HG03175 (cell line): ENCODE data around the gene NKX1-1.
"Not testable (repeated sequence)": the region's sequence is repeated elsewhere in the genome, so short reads cannot be mapped to it uniquely, and the experiment has no call there.

Experiments
- ATAC-seq: cut with Tn5 transposase; IDR thresholded peaks from one replicate; pipeline ENCODE4 v1.9.1; 2021; ENCODE audit warnings: mild to moderate bottlenecking, moderate library complexity; ENCODE audit not compliant: unreplicated experiment

Gene NKX1-1

DNA sequence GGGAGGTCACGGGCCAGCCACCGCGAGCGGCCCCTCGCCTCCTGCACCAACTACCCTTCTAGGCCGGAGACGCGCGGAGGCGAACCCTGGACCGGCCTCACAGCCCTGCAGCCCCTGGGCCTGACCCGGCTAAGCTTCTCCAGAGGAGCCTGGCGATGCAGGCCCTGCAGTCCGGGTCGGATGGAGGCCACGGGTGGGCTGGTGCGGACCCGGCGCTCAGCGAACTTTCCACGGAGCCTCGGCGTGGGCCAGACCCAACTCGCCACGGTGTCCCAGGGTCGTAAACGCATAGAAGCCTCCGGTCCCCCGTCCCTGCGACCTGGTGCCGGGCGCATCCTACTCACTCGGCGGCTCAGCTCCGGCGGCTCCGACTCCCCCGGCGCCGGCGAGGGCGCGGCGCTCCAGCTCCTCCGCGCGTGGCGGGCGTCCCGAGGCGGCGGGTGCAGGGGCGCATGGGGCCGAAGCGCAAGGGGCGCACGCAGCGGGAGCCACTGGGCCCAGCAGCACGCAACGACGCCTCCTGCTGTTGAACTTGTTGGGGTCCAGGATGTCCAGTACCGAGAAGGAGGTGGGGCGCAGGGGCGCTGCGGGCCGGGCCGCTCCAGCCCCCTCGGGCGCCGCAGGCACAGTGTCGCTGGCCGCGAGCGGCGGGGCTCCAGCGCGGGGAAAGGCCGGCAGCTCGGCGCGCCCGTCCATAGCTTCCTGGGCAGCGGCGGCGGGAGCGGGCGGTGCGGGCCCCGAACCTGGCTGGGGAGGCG is 427 bp downstream of the NKX1-1 start:
- no peak for ATAC-seq

DNA sequence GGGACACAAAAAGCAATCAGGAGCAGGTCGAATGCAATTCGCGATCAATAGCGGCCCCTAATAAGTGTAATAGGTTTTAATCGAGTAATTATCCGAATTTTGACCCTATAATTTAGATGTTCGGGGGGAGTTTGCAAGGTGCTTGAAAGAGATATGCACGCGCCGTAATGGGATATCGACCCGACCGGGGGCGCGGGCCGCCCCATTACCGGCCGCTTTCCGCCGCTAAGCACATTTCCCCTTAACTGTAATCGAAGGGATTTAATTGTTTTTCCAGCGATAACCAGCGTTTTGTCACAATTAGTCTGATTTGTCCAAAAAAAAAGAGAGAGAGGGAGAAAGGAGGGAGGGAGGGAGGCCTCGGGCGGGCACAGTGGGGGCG is 997 bp downstream of the NKX1-1 start:
- ATAC-seq, result no peak

DNA sequence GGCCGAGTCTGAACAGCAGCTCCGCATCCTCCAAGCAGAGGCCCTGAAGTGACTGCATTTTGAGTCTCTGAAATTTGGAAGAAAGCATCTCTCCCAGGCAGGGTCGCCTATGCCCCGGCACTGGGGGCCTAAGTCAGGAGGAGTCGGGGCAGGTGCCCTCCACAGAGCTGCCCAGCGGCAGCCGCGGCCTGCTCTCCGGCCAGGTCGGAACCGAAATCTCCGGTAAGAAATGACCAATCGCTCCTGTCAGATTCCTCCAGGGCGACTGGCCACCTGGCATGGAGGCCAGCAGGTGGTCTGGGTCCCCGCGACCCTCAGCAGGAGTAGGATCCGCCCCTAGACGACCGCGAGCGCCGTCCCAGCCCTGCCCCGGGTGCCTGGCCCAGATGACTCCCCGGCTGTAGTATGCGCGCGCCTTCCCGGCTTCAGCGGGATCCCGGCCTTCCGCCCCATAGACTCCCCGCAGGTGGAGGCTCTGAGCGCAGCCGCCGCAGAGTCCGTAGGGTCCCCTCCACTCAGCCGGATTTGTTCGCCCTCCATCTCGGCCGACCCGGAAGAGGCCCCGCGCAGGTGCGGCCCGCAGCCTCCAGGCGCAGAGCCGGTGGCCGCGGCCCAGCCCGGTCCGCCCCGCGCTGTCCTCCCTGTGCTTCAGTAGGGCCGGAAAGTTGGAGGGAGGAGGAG is 1.5 kb downstream of the NKX1-1 start:
- ATAC-seq, result no peak

DNA sequence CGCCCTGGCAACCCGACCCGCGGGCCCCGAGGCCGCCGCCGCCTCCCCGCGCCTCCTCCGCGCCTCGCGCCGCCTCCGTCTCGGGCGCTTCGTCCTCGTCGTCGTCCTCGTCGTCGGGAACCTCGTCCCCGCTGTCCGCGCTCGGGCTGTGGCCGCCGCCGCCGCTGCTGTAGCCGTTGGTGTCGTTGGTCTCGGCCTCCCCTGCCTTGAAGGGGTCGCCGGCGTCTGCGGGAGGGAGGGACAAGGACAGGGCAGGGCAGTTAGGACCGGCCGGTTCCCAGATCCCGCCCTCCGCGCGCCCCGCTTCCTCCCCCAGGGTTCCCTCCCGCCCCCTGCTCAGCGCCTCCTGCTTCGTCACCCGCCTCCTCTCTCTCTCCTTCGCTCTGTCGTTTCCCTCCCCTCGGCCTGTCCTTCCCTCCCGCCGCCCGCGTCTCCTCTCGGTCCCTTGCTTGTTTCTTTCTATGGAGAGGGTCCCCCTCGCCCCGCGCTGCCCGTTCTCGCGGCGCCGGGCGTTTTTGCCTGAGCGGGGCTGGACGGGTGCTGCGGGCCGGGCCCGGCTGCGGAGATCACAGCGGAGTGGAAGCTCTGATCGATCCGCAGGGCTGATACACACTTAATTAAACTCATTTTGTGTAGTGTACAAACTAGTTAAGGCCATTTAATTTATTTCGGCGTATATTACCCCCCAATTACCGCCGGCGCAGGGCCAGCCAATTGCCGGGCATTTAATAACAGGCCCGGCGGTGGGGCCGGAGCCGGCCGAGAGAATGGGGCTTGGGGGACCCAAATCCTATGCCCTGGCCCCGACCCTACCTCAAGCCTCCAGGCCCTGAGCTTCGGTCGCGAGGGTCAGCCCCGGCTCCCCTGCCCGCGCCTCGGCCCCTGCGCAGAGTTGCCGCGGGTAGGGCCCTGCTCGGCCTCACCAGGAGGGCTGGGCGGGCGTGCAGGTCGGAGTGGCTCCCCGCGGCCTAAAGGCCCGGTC is 2.4 kb downstream of the NKX1-1 start:
- ATAC-seq, result no peak

DNA sequence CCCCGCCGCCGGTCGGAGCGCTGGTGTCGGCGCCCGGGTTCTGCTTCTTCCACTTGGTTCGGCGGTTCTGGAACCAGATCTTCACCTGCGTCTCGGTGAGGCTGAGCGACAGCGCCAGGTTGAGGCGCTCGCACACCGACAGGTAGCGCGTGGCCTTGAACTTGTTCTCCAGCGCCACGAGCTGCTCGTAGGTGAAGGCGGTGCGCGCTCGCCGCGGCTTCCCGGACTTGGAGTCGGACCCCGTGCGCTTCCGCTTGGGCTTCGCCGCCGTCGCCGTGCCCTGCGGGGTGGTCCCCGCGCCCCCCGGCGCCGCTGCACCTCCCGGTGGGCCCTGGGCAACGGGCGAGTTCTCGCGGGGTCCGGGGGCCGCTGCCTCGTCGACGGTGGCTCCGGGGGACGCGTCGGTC is 3.1 kb downstream of the NKX1-1 start:
- ATAC-seq, result no peak

DNA sequence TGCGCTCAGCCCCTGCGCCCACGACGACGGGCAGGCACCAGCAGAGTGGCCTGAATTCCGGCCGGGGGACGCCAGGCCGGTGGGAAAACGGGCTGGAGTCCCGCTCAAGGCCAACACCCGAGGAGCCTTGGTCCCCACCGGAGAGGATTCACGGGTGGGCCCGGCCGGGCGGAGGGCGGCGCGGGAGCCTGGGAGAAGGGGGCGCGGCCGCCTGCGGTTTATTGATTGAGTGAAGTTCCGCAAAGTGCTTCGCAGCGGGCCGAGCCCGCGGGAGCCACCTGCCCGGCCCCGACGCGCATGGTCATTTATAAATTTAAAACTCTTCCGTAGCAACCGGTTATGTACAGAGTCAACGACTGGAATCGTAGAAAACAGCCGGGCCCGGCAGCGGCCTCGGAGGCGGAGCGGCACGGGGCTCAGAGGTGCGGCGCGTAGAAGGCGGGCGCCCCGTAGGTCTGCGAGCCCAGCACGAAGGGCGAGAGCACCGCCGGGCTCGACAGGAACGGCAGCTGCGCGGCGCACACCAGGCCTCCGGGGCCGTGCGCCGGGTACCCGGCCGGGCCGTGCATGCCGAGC is 3.6 kb downstream of the NKX1-1 start:
- ATAC-seq, result no peak

DNA sequence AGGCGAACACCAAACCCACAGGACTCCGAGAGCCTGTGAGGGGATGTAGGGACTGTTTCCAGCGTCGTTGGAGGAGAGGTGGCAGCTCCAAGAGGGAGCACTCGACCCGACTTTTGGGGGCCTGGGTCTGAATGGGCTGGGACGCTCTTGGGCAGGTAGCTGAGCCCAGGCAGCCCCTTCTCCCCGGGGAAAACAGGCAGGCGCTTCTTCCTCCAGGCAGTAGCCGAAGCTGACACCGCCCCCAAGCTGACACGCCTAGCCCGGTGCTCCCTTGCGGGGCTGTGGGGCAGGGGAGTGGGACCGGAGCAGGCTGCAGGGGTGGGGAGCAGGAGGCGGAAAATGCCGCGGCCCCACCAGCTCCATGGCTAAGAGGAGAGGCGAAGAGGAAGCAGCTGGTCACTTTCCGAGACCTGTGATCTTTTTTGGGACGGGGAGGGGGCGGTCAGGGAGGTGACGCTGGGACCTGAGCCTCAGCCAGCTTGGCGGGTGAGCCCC is 4.2 kb downstream of the NKX1-1 start:
- ATAC-seq, result no peak

DNA sequence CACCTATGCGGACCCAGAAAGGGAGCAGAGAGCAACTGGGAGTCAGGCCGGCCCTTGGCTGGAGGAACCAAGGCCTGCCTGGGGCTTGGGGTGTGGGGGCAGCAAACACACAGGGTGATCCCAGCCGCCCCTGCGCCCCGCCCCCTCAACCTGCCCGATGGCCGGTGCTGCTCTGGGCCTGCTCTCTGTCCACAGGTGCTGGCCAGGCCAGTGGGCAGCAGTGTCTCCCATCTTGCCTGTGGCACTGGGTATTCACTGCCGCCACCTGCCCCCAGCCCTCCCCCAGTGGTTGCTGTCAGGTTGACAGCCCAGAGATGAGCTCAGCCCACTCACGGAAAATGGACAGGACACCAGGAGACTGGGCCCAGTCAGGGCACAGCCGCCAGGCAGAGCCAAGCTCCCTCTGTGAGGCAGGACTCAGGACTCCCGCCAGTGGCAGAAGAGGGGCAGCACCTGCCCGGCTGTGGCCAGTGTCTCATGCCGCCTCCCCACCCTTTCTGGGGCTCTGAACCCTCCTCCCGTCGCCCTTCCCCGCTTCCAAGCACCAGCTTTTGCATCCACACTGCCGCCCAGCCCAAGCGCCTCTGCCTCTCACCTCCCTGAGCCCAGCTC is 4.7 kb downstream of the NKX1-1 start:
- no peak for ATAC-seq

DNA sequence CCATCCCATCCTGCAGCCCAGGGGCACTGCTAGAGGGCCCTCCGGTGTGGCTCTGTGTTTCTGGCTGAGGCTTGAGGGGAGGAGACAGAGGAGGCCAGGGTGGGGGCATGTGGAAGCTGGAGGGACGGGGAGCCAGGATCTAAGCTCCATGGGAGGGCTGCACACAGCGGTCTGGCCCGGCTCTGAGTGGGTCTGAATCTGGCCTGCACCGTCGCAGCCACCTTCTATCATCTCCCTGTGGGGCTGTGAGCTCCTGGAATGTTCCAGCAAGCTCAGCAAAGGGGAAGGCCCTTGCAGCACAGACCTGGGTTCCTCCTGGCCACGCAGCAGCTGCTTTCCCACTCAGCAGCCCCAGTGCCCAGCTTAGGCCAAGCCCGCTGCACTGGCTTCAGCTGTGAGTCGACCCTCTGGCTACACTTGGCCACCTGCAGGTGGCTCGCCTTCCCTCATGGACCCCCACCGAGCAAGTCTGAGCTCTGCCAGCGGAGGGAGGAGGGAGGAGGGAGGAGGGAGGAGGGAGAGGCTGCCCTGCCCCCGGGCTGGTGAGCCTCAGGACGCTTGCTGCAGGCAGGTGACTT is 5.3 kb downstream of the NKX1-1 start:
- no peak for ATAC-seq

DNA sequence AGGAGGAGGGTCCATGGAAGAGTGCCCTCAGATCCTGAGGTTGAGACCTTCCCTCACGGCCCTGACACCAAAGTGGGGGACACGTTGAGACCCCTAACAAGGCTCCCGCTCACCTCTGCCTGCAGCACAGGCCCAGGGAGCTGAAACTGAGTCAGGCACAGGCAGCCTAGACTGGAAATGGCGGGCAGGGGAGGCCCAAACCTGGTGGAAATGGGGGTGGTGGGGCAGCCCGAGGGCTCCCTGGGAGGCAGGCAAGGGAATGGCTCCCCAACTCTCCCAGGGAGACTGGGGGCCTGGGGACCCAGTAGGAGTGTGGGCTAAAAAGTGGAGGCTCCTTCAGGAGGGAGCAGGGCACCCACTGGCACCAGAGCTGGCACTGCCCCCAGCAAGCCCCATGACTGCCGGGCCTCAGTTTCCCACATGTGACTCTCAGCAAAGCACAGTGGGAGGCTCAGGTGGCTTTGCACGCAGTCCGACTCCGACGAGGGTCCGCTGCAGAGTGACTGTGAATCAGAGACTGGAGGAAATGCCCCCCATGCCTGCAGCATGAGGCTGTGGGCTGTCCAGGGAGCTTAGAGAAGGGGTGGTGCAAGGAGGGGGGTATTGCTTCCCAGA is 5.9 kb downstream of the NKX1-1 start:
- no peak for ATAC-seq

DNA sequence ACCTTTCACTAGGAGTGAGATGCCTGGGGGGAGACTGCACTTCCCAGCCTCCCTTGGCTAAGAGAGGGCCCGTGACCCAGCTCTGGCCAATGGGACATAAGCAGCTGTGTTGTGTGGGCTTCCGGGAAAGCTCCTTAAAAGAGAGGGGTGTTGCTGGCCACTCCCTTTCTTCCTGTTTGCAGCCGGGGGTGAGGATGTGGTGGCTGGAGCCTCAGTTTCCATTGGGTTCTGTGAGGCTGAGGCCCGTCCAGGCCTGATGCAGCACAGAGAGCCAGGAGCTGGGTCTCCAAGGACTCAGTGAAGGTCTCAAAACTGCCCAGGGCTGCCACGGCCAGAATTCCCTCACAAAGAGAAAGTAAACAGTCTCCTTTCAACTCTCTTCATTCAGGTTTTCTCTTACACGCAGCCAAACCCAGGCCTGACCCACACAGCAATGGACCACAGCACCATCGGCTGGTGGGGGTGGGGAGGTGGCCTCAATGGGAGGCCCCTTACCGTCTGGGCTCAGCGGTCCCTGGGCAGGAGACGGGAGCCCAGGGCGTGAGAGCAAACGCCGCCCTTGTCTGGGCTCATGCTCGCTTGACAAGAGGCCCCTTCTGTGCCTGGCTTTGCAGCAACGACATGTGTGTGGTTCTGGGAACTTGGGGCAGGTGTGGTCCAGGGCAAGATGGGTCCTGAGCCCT is 6.6 kb downstream of the NKX1-1 start:
- no peak for ATAC-seq

DNA sequence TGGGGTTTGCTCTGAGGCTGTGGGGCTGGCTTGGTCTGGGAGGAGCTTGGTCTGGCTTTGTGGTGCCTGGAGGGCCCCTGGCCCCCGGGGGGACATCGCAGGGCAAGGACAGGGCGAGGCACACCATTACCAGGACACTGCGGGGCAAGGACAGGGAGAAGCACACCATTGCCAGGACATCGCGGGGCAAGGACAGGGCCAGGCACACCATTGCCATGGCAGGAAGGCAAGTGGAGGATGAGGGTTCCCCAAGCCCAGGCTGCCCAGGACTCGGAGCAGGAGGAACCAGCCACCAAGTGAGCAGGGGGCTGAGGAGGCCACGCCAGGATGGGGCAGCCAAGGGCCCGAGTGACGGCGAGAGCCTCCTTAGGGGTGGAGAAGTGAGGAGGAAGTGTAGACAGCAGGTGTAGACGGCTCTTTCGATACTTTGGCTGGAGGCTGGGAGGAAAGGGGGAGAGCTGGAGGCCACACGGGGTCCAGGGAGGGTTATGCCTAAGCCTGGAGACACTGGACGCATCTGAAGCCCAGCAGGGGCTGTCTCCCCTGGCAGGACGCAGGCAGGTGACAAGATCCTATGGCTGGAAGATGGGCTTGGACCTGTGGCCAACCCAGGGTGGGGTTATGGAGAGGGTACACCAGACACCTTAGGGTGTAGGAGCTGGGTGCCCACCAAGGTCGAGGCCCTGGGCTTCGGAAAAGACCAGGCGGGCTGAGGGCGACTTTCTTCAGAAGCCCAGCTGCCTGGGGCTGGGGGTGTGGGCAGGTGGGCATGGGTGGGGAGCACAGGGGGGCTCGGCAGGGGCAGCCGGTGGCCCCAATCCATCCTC is 7.3 kb downstream of the NKX1-1 start:
- no peak for ATAC-seq

DNA sequence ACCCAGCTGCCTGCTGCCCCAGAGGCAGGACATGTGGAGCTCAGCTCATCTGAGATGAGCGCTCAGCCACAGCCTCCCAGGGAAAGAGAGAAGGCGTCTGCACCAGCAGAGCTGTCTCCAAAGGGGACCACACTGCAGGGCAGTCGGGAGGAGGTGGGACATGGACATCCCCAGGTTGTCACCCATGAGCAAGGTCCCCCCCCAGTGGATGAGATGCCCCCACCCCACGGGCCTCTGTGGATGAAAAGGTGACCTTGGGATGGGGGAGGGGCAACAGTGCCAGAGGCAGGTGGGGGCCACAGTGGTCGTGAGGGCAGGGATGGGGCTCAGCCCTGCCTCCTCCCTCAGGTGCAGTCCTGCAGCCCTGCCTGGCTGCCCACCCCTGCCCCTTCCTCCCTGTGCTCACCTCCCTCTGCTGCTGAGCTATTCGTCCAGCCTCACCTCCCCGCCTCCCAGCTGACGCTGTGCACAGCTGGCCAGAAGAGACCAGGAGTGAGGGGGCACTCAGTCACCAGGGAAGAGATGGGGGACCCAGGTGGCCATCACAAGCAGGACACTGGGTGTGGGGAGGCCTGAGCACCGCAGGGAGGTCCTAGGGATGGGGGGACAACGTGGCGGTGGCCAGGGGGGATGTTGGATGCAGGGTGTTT is 9.3 kb downstream of the NKX1-1 start:
- no peak for ATAC-seq

DNA sequence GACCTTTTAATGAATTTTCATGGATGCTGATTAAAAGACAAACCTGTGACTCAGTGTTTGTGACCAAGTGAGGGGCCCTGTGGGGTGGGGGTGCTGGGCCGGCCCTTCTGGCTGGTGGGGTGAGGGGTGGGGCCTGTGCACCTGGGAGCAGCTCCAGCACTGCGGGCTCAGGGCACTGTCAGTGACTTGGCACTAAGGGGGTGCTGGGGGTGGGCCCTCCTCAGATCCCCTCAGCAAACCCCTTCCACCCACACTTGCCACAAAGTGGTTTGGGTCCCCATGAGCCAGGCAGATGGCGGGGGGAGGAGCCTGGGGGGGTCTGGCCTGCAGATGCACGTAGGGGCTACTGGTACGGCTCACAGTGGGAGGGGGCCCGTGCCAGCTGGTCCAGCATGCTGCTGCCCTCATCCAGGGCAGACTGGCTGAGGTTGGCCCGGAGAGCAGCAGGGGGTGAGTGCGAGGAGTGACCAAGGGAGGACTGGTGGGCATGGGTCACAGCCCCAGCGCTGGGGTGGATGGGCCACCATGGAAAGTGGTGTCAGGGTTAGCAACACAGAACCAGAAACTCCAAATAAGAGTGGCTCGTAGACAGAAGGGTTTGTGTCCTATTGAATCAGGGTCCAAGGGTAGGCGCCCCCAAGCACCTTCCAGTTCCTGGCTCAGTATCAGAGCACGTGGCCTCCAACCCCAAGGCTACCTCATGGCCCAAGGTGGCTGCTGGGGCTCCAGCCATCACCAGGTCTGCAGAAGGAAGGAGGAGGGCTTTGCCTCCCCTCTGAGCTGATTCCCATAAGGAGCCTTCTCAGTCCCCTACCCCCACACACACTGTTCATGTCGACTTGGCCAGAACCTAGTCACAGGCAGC is 10.1 kb downstream of the NKX1-1 start:
- ATAC-seq, result no peak

DNA sequence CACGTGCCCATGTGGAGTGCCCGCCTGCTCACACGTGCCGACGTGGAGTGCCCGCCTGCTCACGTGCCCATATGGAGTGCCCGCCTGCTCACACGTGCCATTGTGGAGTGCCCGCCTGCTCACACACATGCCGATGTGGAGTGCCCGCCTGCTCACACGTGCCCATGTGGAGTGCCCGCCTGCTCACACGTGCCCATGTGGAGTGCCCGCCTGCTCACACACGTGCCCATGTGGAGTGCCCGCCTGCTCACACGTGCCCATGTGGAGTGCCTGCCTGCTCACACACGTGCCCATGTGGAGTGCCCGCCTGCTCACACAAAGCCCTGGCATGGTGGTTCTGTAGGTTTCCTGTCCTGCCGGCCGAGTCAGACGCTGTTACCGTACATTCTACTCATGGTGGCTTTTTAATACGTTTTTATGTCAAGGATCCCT is 10.8 kb downstream of the NKX1-1 start:
- not testable (repeated sequence) for ATAC-seq

DNA sequence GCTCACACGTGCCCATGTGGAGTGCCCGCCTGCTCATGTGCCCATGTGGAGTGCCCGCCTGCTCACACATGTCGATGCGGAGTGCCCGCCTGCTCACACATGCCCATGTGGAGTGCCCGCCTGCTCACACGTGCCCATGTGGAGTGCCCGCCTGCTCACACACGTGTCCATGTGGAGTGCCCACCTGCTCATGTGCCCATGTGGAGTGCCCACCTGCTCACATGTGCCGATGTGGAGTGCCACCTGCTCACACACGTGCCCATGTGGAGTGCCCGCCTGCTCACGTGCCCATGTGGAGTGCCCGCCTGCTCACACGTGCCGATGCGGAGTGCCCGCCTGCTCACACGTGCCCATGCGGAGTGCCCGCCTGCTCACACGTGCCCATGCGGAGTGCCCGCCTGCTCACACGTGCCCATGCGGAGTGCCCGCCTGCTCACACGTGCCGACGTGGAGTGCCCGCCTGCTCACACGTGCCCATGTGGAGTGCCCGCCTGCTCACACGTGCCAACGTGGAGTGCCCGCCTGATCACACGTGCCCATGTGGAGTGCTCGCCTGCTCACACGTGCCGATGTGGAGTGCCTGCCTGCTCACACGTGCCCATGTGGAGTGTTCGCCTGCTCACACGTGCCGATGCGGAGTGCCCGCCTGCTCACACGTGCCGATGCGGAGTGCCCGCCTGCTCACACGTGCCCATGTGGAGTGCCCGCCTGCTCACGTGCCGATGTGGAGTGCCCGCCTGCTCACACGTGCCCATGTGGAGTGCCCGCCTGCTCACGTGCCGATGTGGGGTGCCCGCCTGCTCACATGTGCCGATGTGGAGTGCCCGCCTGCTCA is 11.5 kb downstream of the NKX1-1 start:
- ATAC-seq, result not testable (repeated sequence)
